Astrocyte of the cerebellum (primary cell): ENCODE measurements around the gene ANXA7.

Experiments used
- DNase-seq: peaks from one replicate; pipeline ENCODE4 v3.0.0-alpha.2; 2011; ENCODE audit warnings: low read depth
- H3K4me3 ChIP-seq: 2 replicates; pipeline ENCODE4 v1.5.1; 2011; ENCODE audit warnings: mild to moderate bottlenecking, low read depth, low read length, moderate library complexity
- in situ Hi-C: cut with HindIII; loops from 2 replicates; pipeline ENCODE4 v1.10.0; 2017; ENCODE audit warnings: low sequenced_read_pairs
- TF ChIP-seq, protein P1 (sequence below): IDR thresholded peaks from 2 replicates; pipeline ENCODE4 v1.5.1; 2012; ENCODE audit warnings: low read length, low read depth, moderate library complexity, mild to moderate bottlenecking; ENCODE audit errors: missing control alignments

Gene ANXA7

DNA sequence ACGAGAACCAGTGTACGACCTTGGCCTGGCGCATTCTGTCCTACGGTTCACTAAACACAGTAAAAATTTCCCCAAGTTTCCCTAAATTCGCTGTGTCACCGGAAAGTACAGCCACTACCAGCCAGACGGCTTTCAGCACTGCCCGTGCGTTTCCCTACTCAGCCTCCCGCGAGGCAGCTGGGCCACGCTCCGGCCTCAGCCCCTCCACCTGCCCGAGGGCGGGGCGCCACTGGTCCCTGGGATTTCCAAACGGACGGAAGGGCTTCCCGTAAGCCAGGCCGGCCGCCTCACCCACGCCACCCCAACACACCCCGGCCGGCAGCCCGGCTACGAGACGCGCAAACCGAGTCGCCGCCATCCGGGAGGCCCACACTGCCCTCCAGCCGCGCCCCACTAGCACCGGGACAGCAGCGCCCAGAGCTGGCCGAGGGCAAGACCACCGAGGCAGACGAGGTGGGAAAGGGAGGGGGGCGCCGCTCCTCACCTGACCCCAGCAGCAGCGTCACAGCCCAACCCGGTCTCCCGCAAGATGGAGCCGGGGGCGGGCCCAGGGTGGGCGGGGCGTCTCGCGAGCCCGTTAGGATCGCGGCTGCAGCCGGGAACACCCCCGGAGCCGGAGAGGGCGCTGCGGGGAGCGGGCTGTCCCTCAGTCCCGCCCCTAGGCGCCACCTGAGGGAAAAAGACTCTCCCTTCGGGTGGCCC lies at the start of gene ANXA7:
Gene ANXA7 (minus strand): TSS at position 531 of the 702 bp plus-strand sequence. CDS start 13,202 bp downstream, outside the sequence.
- in situ Hi-C loops: no loop called here
- TF ChIP-seq, protein P1, sequence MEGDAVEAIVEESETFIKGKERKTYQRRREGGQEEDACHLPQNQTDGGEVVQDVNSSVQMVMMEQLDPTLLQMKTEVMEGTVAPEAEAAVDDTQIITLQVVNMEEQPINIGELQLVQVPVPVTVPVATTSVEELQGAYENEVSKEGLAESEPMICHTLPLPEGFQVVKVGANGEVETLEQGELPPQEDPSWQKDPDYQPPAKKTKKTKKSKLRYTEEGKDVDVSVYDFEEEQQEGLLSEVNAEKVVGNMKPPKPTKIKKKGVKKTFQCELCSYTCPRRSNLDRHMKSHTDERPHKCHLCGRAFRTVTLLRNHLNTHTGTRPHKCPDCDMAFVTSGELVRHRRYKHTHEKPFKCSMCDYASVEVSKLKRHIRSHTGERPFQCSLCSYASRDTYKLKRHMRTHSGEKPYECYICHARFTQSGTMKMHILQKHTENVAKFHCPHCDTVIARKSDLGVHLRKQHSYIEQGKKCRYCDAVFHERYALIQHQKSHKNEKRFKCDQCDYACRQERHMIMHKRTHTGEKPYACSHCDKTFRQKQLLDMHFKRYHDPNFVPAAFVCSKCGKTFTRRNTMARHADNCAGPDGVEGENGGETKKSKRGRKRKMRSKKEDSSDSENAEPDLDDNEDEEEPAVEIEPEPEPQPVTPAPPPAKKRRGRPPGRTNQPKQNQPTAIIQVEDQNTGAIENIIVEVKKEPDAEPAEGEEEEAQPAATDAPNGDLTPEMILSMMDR: no peak
- peak; percentile 54 for DNase-seq
- peak within 1 kb of the TSS; percentile 71 for H3K4me3 ChIP-seq

DNA sequence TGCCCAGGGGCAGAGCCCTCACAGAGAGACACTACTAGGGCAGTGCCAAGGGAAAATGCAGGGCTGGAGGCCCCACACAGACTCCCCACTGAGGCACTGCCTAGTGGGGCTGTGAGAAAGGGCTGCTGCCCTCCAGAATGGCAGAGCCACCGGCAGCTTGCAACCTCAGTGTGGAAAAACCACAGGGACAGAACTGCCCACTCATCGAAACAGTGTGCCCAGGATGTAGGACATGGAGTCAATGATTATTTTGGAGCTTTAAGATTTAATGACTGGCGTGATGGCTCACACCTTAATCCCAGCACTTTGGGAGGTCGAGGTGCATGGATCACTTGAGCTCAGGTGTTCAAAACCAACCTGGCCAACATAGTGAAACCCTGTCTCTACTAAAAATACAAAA lies 47.0 kb upstream of the ANXA7 start:
- no peak for DNase-seq
- in situ Hi-C loops: no loop called here
- TF ChIP-seq, protein P1: no peak
- no peak overlapping the region for H3K4me3 ChIP-seq

DNA sequence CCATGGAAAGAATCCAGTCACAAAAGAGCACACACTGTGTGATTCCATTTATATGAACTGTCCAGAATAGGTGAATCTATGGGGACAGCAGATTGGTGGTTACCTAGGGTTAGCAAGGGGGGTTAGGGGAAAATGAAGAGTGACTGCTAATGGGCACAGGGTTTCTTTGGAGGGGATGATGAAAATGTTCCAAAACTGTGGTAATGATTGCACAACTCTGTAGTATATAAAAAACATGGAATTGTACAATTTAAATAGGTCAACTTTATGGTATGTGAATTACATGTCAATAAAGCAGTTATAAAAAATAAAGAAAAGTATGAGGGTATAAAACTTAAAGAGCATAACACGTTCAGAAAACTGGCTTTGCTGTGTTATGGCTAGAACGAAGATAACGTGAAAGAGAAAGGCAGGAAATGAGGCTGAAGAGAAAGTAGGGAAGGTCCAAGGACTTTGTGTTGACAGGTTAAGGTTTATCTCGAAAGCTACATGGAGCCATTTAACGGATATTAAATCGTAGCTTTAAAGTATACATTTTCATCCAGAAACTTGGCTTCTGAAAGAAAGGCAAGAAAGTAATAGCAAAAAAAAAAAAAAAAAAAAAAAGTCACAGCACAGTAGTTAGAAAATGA lies 45.9 kb upstream of the ANXA7 start:
- TF ChIP-seq, protein P1: no peak
- in situ Hi-C loops: no loop called here
- no peak for DNase-seq
- H3K4me3 ChIP-seq: no peak overlapping the region

DNA sequence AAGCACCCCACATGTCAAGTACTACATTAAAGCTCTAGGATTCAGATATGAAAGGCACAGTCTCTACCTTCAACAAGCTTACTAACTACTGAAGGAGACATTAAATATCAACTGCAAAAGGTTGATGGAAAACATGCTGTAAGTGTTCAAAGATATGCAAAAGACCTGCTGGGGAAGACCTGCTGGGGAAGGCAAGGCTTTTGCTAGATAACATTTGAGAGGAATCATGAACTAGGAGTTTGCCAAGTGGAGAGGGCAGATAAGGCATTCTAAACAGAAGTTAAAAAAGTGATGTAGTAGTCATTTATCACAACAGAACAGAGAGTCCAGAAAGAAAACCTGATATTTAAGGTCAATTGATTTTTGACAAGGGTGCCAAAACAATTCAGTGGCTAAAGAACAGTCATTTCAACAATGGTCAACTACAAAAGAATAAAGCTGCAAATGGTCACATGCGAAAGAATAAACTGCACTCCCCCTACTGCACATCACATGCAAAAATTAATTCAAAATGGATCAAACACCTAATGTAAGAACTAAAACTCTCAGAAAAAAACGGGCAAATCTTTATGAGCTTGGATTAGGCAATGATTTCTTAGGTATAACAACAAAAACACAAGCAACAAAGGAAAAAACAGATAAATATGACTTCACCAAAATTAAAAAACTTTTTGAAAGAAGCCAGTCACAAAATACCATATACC lies 42.5 kb upstream of the ANXA7 start:
- H3K4me3 ChIP-seq: no peak overlapping the region
- TF ChIP-seq, protein P1: no peak
- no peak for DNase-seq
- in situ Hi-C loops: no loop called here

DNA sequence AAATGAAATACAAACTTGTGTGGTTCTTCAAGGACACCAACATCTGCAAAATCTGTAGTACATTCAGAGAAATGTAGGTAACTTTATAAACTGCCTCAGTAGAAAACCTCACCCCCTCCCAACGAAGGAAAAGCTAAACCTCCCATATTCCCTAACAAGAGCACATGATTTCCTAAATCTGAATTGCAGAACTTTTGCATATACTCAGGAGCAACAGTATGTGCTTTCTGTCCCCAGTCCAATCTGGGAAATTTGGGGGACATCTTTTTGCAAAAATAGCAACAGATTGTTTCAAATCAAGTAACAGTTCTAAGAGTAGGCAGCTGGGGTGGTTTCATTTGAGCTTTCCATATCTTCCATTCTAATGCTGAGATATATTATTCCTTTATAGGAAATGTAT lies 35.3 kb upstream of the ANXA7 start:
- in situ Hi-C loops: no loop called here

DNA sequence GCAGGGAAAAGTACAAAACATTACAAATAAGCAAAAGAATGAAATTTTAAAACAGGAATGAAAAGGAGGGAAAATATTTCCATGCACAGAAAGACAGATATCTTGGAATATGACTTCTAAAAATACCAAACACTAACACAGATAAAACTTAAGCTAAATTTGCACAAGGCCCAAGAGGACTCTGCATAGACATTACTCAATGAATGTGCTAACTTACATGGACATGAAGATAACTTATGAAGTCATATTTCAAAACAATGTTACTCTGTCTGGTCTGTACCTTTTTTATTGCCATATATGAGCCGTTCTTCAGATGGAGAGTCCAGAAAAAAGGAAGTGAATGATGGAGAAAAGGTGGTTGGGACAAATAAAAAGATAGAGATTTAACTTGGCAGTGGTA lies 34.5 kb upstream of the ANXA7 start:
- H3K4me3 ChIP-seq: no peak overlapping the region
- in situ Hi-C loops: no loop called here
- DNase-seq: no peak
- TF ChIP-seq, protein P1: no peak

More for the DNA sequence above, 35.3 kb upstream of the ANXA7 start:
- H3K4me3 ChIP-seq: no peak overlapping the region
- TF ChIP-seq, protein P1: no peak
- DNase-seq: no peak
